Aorta (tissue), 5 donors: ENCODE data around the gene GRHL1. TPM values are rescaled to one million over a fixed set of nuclear protein-coding genes. Genes with fewer than 3 reads are reported as not detected.

ENCODE experiments used
- ATAC-seq: fragments of 200-7000 bp; cut with Tn5 transposase; one replicate; pipeline ENCODE4 v1.9.1; 2022; ENCODE audit warnings: moderate library complexity; ENCODE audit not compliant: low FRiP score
- DNase-seq, 2 donors: peaks; one replicate each; pipeline ENCODE4 v3.0.0-alpha.2; 2020
- H3K27ac ChIP-seq, 2 donors: one replicate each; pipeline ENCODE4 v1.5.1; 2013; ENCODE audit warnings: low read length in 2 of 2, mild to moderate bottlenecking in 2 of 2, moderate library complexity in 2 of 2, control low read depth in 1 of 2, inconsistent platforms in 1 of 2, low read depth in 1 of 2
- H3K27me3 ChIP-seq, 2 donors: one replicate each; pipeline ENCODE4 v1.6.1; 2013; ENCODE audit warnings: control low read depth in 1 of 2, low read length in 1 of 2, mild to moderate bottlenecking in 1 of 2, moderate library complexity in 1 of 2; ENCODE audit not compliant: insufficient read depth in 2 of 2, control insufficient read depth in 1 of 2
- H3K36me3 ChIP-seq, 2 donors: one replicate each; pipeline ENCODE4 v1.6.1; 2013; ENCODE audit warnings: control low read depth in 1 of 2, low read length in 1 of 2, mild to moderate bottlenecking in 1 of 2; ENCODE audit not compliant: insufficient read depth in 2 of 2, control insufficient read depth in 1 of 2
- H3K4me1 ChIP-seq, 2 donors: one replicate each; pipeline ENCODE4 v1.6.1; 2013; ENCODE audit warnings: low read length in 2 of 2, control low read depth in 1 of 2, mild to moderate bottlenecking in 1 of 2, moderate library complexity in 1 of 2; ENCODE audit not compliant: insufficient read depth in 2 of 2, control insufficient read depth in 1 of 2
- H3K4me3 ChIP-seq, 2 donors: one replicate each; pipeline ENCODE4 v1.5.1; 2013; ENCODE audit warnings: low read length in 2 of 2, control low read depth in 1 of 2, mild to moderate bottlenecking in 1 of 2
- H3K9me3 ChIP-seq: one replicate; pipeline ENCODE4 v1.6.1; 2013; ENCODE audit warnings: mild to moderate bottlenecking, low read length; ENCODE audit not compliant: control insufficient read depth
- WGBS, 2 donors: extraction: QIAGEN DNeasy Blood & Tissue Kit; methylation state at CpG; one replicate each; pipeline ENCODE4 v1.1.7; 2013; 5-methylcytosine and 5-hydroxymethylcytosine counted together
- intact Hi-C, 2 donors: fragments of 100-400 bp; cut with DNase I; formaldehyde crosslinking; loops; one replicate each; pipeline versions ENCODE4 v1.14.2 to v1.15.0; 2022
- polyA plus RNA-seq, 2 donors: library from polyadenylated mRNA; stranded (reverse); fragments of 200-250 nt; gene quantifications; one replicate each; pipeline ENCODE4 v1.2.3, GENCODE V29; 2013
- total RNA-seq, 2 donors: library from RNA; stranded (reverse); fragmentation: NEBNext Ultra II Directional; extraction: Animal tissue kit (Norgen Biotek cat#: 25700); gene quantifications; one replicate each; pipeline ENCODE4 v1.2.1, GENCODE V29; 2021
- donor health status: healthy with polysubstance abuse.
- donor health status: Bipolar disorder and iron deficiency.
- donor health status: DM: no; HTN: no; CAD: no.
- donor health status: DM: no; HTN: no; CAD: no.
- donor health status: DM: yes; HTN: yes; CAD: no.

Gene GRHL1
- total and polyA plus RNA-seq, 4 donors, result 0.15 to 2.5 (median 0.90) TPM

DNA sequence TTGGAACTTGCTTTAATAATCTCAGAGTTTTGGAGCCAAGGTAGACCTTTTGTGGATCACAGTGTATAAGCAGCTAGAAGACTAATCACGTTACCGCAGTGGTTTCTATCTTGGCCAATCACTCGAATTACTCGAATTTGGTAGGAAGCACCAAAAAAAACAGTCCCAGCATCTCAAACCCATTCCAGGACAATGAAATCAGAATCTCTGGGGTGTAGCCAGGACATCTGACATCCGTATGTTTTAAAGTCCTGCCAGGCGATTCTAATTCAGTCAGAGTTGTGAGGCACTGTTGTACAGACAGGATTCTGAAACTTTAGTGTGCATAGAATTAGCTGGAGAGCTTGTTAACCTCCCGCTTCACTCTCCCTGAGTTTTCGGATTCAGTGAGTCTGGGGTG lies 30.8 kb downstream of the GRHL1 start:
- Histone ChIP-seq H3K27me3 (no peaks in the 10 kb centered on the region), H3K4me3 (no peak overlapping the region), H3K27ac (no peak overlapping the region), H3K9me3 (no peaks in the 10 kb centered on the region), H3K36me3 (no peaks in the 10 kb centered on the region), H3K4me1 (peaks cover 0 to 3% of the 10 kb centered on the region in 2 donors)
- WGBS, 2 donors, result 7 to 44% methylated on average over 8 of the region's 8 CpGs
- intact Hi-C loops, result loop anchor here in 1 of 2 donors (5.0 kb wide), 1 partner anchor 65 kb away; no protein-coding TSS in a partner anchor
- no peak for DNase-seq
- peak; percentile 53 for ATAC-seq

DNA sequence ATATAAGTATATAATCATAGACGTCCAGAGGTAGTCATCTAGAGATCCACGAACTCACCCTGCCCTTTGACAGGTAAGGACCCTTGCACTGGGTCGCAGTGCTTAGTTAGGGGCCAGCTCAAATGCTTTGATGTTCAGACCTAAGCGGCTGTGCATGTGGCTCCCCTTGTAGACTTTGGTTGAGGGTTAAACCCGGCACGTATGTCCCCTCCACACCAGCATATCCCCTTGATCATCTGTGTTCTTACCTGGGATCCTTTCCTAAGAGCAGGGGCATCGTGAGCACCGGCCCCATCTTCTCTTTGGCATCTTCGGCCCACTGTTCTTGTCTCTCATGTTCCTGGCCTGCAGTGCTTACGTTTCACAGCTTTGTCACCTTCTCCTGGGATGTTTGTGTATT lies 31.4 kb downstream of the GRHL1 start:
- intact Hi-C loops, result loop anchor here in 1 of 2 donors (5.0 kb wide), 1 partner anchor 64 kb away; no protein-coding TSS in a partner anchor
- DNase-seq (no peak), ATAC-seq (no peak)
- Histone ChIP-seq H3K4me3 (no peak overlapping the region), H3K27me3 (no peaks in the 10 kb centered on the region), H3K27ac (no peak overlapping the region), H3K36me3 (no peaks in the 10 kb centered on the region), H3K9me3 (no peaks in the 10 kb centered on the region), H3K4me1 (peaks cover 0 to 3% of the 10 kb centered on the region in 2 donors)
- 88 to 93% methylated on average over 10 of the region's 10 CpGs for WGBS, 2 donors

DNA sequence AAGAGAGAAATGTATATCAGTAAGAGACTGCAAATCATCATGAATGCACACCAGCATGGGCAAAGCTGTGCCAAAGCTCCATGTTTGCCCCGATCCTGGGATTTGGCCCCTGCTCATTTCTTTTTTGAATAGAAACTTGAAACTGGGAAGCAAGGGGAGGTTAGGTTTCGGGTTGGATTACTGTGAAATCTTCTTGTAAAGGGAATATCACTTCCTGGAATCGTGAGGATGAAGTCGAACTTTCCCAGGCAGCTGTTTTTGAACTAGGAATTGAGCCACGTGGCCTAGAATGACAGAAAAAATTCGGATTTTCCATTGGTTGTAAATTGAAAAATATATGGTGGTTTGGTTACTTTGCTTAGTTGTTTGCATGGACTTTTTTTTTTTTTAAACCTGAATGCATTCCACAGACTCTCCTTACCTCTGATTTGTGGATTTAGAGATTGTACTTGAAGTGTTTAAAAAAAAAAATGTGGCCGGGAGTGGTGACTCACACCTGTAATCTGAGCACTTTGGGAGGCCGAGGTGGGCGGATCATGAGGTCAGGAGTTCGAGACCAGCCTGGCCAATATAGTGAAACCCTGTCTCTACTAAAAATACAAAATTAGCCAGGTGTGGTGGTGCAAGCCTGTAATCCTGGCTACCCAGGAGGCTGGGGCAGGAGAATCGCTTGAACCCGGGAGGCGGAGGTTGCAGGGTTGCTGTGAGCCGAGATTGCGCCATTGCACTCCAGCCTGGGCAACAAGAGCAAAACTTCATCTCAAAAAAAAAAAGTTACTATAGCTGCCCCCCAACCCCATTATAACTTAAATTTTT lies 32.1 kb downstream of the GRHL1 start:
- Histone ChIP-seq H3K27ac (peak overlapping the region in 1 of 2 donors; percentile 18), H3K9me3 (no peaks in the 10 kb centered on the region), H3K4me3 (no peak overlapping the region)

DNA sequence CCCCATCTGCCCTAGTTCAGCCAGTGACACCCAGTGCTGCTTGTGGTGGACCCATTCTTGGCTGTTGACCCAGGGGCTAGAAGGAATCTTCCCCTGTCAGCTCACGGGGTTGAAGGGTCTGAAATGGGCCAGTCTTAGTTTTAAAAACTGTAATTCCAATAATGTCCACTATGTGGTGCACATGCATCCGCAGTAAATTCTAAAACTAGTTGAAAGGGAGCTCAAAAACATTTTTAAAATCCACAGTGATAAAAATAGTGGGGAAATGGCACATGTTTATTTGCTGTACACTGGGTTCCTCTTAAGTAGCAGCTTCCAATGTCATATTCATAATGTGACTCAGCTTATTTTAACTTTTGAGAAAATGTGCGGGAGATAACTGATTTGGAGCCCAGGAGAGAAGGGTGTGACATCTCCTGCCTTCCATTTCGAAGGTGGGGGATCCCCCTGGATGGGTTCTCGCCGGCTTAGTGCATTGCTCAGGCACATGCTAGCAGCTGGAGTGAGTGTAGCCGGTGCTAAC lies 32.8 kb downstream of the GRHL1 start:
- no peaks in the 10 kb centered on the region for H3K9me3 ChIP-seq
- H3K27ac ChIP-seq, result peak overlapping the region; percentile 5 to 18
- DNase-seq, result no peak
- no peaks in the 10 kb centered on the region for H3K36me3 ChIP-seq
- no peaks in the 10 kb centered on the region for H3K27me3 ChIP-seq
- 22 to 36% methylated on average over 7 of the region's 7 CpGs for WGBS, 2 donors
- peak; percentile 87 for ATAC-seq
- intact Hi-C loops, result loop anchor here (2.0 to 5.0 kb wide), 2 partner anchors 63 kb away; no protein-coding TSS in a partner anchor
- no peak overlapping the region for H3K4me3 ChIP-seq
- H3K4me1 ChIP-seq, result peaks cover 0 to 3% of the 10 kb centered on the region in 2 donors

More for the DNA sequence above, 32.1 kb downstream of the GRHL1 start:
- Histone ChIP-seq H3K36me3 (no peaks in the 10 kb centered on the region), H3K4me1 (peaks cover 0 to 3% of the 10 kb centered on the region in 2 donors), H3K27me3 (no peaks in the 10 kb centered on the region)
- 61 to 63% methylated on average over 15 of the region's 15 CpGs for whole genome bisulfite sequencing, 2 donors
- no peak for DNase-seq
- ATAC-seq, result no peak
- intact Hi-C loops, result loop anchor here (2.0 to 5.0 kb wide), 2 partner anchors 63 to 64 kb away; no protein-coding TSS in a partner anchor

DNA sequence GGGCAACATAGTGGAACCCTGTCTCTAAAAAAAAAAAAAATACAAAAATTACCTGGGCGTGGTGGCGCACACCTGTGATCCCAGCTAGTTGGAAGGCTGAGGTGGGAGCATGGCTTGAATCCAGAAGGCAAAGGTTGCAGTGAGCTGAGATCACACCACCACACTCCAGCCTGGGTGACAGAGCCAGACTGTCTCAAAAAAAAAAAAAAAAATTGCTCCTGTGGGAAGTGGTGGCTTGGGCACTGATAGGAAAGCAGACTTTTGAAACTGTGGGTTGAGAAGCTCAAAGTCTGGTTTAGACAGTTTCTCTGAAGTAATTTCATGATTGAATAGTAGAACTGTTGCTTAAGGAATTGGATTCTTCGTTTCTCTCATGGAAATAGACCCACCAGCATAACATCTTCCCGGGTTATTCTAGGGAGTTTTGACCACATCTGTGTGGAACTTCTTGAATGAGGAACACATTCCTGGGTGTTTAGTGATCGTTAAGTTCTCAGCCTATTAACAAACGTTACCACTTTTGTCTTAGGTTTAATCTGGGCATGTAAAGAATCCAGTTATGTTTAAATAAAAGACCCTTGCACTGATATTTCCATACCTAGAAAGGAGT lies 33.5 kb downstream of the GRHL1 start:
- no peaks in the 10 kb centered on the region for H3K36me3 ChIP-seq
- WGBS, 2 donors, result 42 to 44% methylated on average over 6 of the region's 6 CpGs
- intact Hi-C loops, result loop anchor here (2.0 to 5.0 kb wide), 2 partner anchors 62 kb away; no protein-coding TSS in a partner anchor
- peaks cover 0 to 3% of the 10 kb centered on the region in 2 donors for H3K4me1 ChIP-seq
- DNase-seq (no peak), ATAC-seq (no peak)
- no peaks in the 10 kb centered on the region for H3K9me3 ChIP-seq
- peak overlapping the region; percentile 5 to 17 for H3K27ac ChIP-seq
- no peaks in the 10 kb centered on the region for H3K27me3 ChIP-seq
- H3K4me3 ChIP-seq, result no peak overlapping the region

DNA sequence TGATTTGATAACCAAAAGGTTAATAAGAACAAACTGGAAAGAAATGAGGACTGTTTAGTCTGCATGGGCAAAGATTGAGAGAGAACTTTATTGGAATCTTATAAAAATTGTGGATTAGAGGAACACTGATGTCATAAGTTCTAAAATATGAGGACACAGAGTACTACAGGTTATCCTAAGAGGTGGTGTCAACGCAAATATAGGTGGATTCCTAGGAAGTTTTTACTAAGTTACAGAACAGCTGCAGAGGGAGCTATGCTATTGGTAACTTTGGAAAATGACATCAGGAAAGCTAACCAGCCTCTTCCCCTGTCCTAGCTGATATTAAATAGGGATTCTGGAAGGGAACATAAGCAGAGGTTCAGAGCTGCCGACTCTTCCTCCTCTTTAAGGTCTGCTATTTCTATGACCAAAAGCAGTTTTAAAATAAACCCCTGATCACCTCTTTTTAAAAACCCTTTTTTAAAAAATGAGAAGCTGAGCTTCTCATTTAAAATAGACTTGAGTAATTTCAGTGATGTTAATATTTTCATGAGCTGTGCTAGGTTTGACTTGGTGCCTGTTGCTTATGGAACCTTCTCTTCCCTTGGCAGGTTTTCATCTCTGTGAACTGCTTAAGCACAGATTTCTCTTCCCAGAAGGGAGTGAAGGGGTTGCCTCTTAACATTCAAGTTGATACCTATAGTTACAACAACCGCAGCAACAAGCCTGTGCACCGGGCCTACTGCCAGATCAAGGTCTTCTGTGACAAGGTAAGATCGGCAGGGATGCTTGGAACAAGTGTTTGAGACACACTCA lies 34.2 kb downstream of the GRHL1 start:
- WGBS, 2 donors, result 85 to 89% methylated on average over 5 of the region's 5 CpGs
- Histone ChIP-seq H3K36me3 (no peaks in the 10 kb centered on the region), H3K9me3 (no peaks in the 10 kb centered on the region), H3K4me3 (no peak overlapping the region), H3K27me3 (no peaks in the 10 kb centered on the region), H3K27ac (peak overlapping the region in 1 of 2 donors; percentile 52), H3K4me1 (peaks cover 0 to 3% of the 10 kb centered on the region in 2 donors)
- no peak for DNase-seq
- ATAC-seq, result no peak
- intact Hi-C loops, result loop anchor here in 1 of 2 donors (2.0 kb wide), 1 partner anchor 61 kb away; no protein-coding TSS in a partner anchor

DNA sequence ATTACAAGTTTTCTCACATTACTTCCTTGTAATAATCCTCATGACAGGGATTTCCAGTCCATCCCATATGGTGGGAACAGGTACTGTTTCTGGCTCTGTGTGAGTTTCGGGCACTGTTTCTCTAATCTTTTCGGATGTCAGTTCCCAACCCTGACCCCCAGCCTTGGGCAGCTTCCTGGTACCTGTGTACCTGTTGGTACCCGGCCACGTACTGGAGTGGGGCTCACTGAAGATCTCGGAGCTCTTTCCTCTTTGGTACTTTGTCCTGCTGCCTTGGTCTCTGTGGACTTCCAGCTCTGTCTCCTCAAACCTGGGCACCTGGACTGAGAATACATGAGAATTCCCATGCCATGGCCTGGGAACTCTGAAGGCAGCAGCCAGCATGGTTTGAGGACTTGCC lies 36.8 kb downstream of the GRHL1 start:
- ATAC-seq (no peak), DNase-seq (no peak)
- WGBS, 2 donors, result 96% methylated on average over 5 of the region's 5 CpGs
- intact Hi-C loops, result no loop called here
- Histone ChIP-seq H3K27me3 (no peaks in the 10 kb centered on the region), H3K4me1 (peaks cover 0 to 3% of the 10 kb centered on the region in 2 donors), H3K27ac (no peak overlapping the region), H3K36me3 (no peaks in the 10 kb centered on the region), H3K4me3 (no peak overlapping the region), H3K9me3 (no peaks in the 10 kb centered on the region)

DNA sequence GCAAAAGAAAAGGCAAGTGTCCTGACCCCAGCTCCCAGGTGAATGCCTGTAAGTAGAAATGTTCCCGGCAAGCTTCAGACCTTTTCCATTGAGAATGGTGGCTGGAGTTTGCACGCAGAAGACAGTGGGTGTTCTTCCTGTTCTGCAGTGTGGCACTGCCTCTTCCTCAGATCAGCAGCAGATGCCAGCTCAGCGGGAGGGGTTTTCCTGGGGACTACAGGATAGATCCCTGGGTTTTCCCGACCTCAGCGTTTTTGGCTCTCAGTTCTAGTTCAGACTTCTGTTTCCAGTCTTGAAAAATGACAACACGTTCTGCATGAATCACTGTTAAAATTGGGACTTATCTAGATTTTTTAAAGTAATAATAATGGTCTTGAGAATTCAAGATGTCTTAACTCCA lies 39.2 kb downstream of the GRHL1 start:
- no peaks in the 10 kb centered on the region for H3K27me3 ChIP-seq
- H3K4me3 ChIP-seq, result no peak overlapping the region
- no peaks in the 10 kb centered on the region for H3K4me1 ChIP-seq
- H3K36me3 ChIP-seq, result no peaks in the 10 kb centered on the region
- 36 to 76% methylated on average over 6 of the region's 6 CpGs for WGBS, 2 donors
- no peak overlapping the region for H3K27ac ChIP-seq
- no peak for ATAC-seq
- H3K9me3 ChIP-seq, result no peaks in the 10 kb centered on the region
- intact Hi-C loops, result no loop called here
- peak in 1 of 2 donors; percentile 90 for DNase-seq
